H1 (cell line): ENCODE measurements around the gene NSUN4. TPM values are rescaled to one million over a fixed set of nuclear protein-coding genes. Genes with fewer than 3 reads are reported as not detected.

Experiments
- CTCF ChIA-PET: fragments of 300-600 bp; sonication (Branson Sonifier 250); formaldehyde crosslinking; loops from one replicate; lab custom pipeline; 2021; ENCODE audit not compliant: partially characterized antibody; lab: Charles Lee
- POLR2A ChIA-PET: fragments of 300-600 bp; sonication (Branson Sonifier 250); formaldehyde crosslinking; loops from one replicate; lab custom pipeline; 2021; ENCODE audit warnings: inconsistent platforms; ENCODE audit not compliant: partially characterized antibody; lab: Charles Lee
- DNase-seq, 2 experiments: peaks; one replicate each; pipeline versions ENCODE4 v3.0.0 to v3.0.0-alpha.2; 2010 to 2022; ENCODE audit warnings: low spot score in 2 of 2, low read depth in 1 of 2, mixed read lengths in 1 of 2
- FAIRE-seq: peaks from 2 replicates; lab custom pipeline; 2011; peaks lifted over from hg19 to GRCh38; lab: Jason Lieb, UNC
- H2AFZ ChIP-seq: 2 replicates; pipeline ENCODE4 v1.8.1; 2012; ENCODE audit warnings: low read length, inconsistent platforms
- H2AK5ac ChIP-seq: 2 replicates; pipeline ENCODE4 v1.6.1; 2013; ENCODE audit warnings: low read depth, low read length
- H2BK120ac ChIP-seq: replicated peaks from 2 replicates; pipeline ENCODE3; 2013; ENCODE audit warnings: low read depth, low read length, inconsistent platforms
- H2BK12ac ChIP-seq: 2 replicates; pipeline ENCODE4 v1.6.1; 2013; ENCODE audit warnings: low read depth, low read length
- H2BK15ac ChIP-seq: 2 replicates; pipeline ENCODE4 v1.6.1; 2013; ENCODE audit warnings: low read length
- H2BK20ac ChIP-seq: 2 replicates; pipeline ENCODE4 v1.6.1; 2013; ENCODE audit warnings: low read length
- H2BK5ac ChIP-seq: 2 replicates; pipeline ENCODE4 v1.6.1; 2013; ENCODE audit warnings: low read depth, low read length
- H3K14ac ChIP-seq: 2 replicates; pipeline ENCODE4 v1.6.1; 2013; ENCODE audit warnings: inconsistent platforms; ENCODE audit not compliant: insufficient read length
- H3K18ac ChIP-seq: 2 replicates; pipeline ENCODE4 v1.6.1; 2013; ENCODE audit warnings: low read length; ENCODE audit errors: extremely low read depth
- H3K23ac ChIP-seq: 2 replicates; pipeline ENCODE4 v1.6.1; 2013; ENCODE audit warnings: inconsistent platforms; ENCODE audit not compliant: insufficient read length
- H3K23me2 ChIP-seq: 2 replicates; pipeline ENCODE4 v1.6.1; 2013; ENCODE audit warnings: low read depth, low read length
- H3K27ac ChIP-seq: 2 replicates; pipeline ENCODE4 v1.6.1; 2011; ENCODE audit warnings: low read depth, low read length, inconsistent platforms
- H3K27me3 ChIP-seq, 4 experiments: replicated peaks in 1 of 4; 1 replicate in 1 of 4; 2 replicates in 3 of 4; pipeline versions ENCODE4 v1.6.1 to v1.8.1; 2011 to 2013; ENCODE audit warnings: low read length in 3 of 4, mild to moderate bottlenecking in 3 of 4, inconsistent platforms in 2 of 4, mixed read lengths in 2 of 4, moderate library complexity in 1 of 4; ENCODE audit not compliant: control insufficient read depth in 3 of 4, insufficient read depth in 3 of 4; ENCODE audit errors: extremely low read depth in 1 of 4
- H3K36me3 ChIP-seq, 4 experiments: 2 replicates each; pipeline versions ENCODE4 v1.6.1 to v1.8.1; 2011 to 2013; ENCODE audit warnings: mild to moderate bottlenecking in 4 of 4, low read length in 3 of 4, moderate library complexity in 2 of 4, control low read depth in 1 of 4, inconsistent platforms in 1 of 4; ENCODE audit not compliant: insufficient read depth in 4 of 4, control insufficient read depth in 2 of 4
- H3K4ac ChIP-seq: replicated peaks from 2 replicates; pipeline ENCODE3; 2013; ENCODE audit warnings: low read length, low read depth, mixed read lengths, inconsistent platforms; ENCODE audit not compliant: insufficient read length
- H3K4me1 ChIP-seq, 4 experiments: replicated peaks in 1 of 4; 1 replicate in 1 of 4; 2 replicates in 3 of 4; pipeline versions ENCODE4 v1.6.1 to v1.8.1; 2011 to 2013; ENCODE audit warnings: low read length in 3 of 4, inconsistent platforms in 2 of 4, mixed read lengths in 1 of 4; ENCODE audit not compliant: insufficient read depth in 4 of 4, control insufficient read depth in 3 of 4
- H3K4me2 ChIP-seq, 2 experiments: 2 replicates each; pipeline versions ENCODE4 v1.6.1 to v1.8.1; 2011 to 2013; ENCODE audit warnings: low read depth in 2 of 2, low read length in 2 of 2, control low read depth in 1 of 2, inconsistent platforms in 1 of 2, mild to moderate bottlenecking in 1 of 2; ENCODE audit not compliant: insufficient read depth in 1 of 2
- H3K4me3 ChIP-seq, 4 experiments: fragments of 200-600, 300-600 bp in 1 of 4; sonication (generic), shearing (Covaris generic), sonication (Bioruptor Twin) in 1 of 4; 2 replicates each; pipeline versions ENCODE4 v1.5.1 to v1.8.1; 2011 to 2016; ENCODE audit warnings: low read length in 4 of 4, low read depth in 3 of 4, control low read depth in 2 of 4, inconsistent platforms in 2 of 4, mild to moderate bottlenecking in 2 of 4, mixed read lengths in 1 of 4, moderate library complexity in 1 of 4; ENCODE audit not compliant: insufficient read depth in 2 of 4; ENCODE audit errors: extremely low read depth in 1 of 4
- H3K56ac ChIP-seq: replicated peaks from 2 replicates; pipeline ENCODE3; 2013; ENCODE audit warnings: low read depth, mild to moderate bottlenecking, mixed read lengths, low read length, inconsistent platforms; ENCODE audit not compliant: insufficient read length
- H3K79me1 ChIP-seq: 2 replicates; pipeline ENCODE4 v1.6.1; 2013; ENCODE audit warnings: low read depth, low read length, control low read depth
- H3K79me2 ChIP-seq, 2 experiments: 2 replicates each; pipeline versions ENCODE4 v1.6.1 to v1.8.1; 2012 to 2013; ENCODE audit warnings: low read length in 2 of 2, mild to moderate bottlenecking in 2 of 2, inconsistent platforms in 1 of 2; ENCODE audit not compliant: insufficient read depth in 2 of 2, control insufficient read depth in 1 of 2
- H3K9ac ChIP-seq, 4 experiments: replicated peaks in 1 of 4; 1 replicate in 1 of 4; 2 replicates in 3 of 4; pipeline versions ENCODE4 v1.6.1 to v1.8.1; 2011 to 2013; ENCODE audit warnings: low read depth in 3 of 4, low read length in 3 of 4, control low read depth in 2 of 4, mild to moderate bottlenecking in 2 of 4, moderate library complexity in 2 of 4, inconsistent platforms in 1 of 4; ENCODE audit errors: extremely low read depth in 1 of 4
- H3K9me3 ChIP-seq, 2 experiments: 2 replicates each; pipeline versions ENCODE4 v1.6.1 to v1.8.1; 2012 to 2013; ENCODE audit warnings: mild to moderate bottlenecking in 2 of 2, moderate library complexity in 2 of 2, control low read depth in 1 of 2, inconsistent platforms in 1 of 2, low read depth in 1 of 2, low read length in 1 of 2, mixed read lengths in 1 of 2; ENCODE audit not compliant: insufficient read depth in 2 of 2
- H4K20me1 ChIP-seq, 2 experiments: replicated peaks in 1 of 2; 2 replicates each; pipeline versions ENCODE3 to v1.8.1; 2011 to 2013; ENCODE audit warnings: inconsistent platforms in 2 of 2, low read length in 2 of 2, mild to moderate bottlenecking in 1 of 2; ENCODE audit not compliant: insufficient read depth in 2 of 2, control insufficient read depth in 1 of 2
- H4K5ac ChIP-seq: 2 replicates; pipeline ENCODE4 v1.6.1; 2013; ENCODE audit warnings: low read length, low read depth, mixed read lengths, inconsistent platforms; ENCODE audit not compliant: insufficient read length
- H4K8ac ChIP-seq: 2 replicates; pipeline ENCODE4 v1.8.0; 2013; ENCODE audit warnings: mild to moderate bottlenecking, moderate library complexity, low read length, inconsistent platforms; ENCODE audit not compliant: insufficient read depth; ENCODE audit errors: extremely low read depth
- H4K91ac ChIP-seq: replicated peaks from 2 replicates; pipeline ENCODE3; 2013; ENCODE audit warnings: low read length, mixed read lengths, inconsistent platforms; ENCODE audit not compliant: insufficient read length
- MAX ChIP-seq: IDR thresholded peaks from 2 replicates; pipeline ENCODE4 v1.6.1; 2012; ENCODE audit warnings: inconsistent platforms
- RFX5 ChIP-seq: IDR thresholded peaks from 2 replicates; pipeline ENCODE4 v1.6.1; 2011; ENCODE audit warnings: low read depth, low read length, improper control_type of control experiment, borderline replicate concordance
- SIN3A ChIP-seq, 2 experiments: IDR thresholded peaks in 1 of 2; conservative IDR thresholded peaks in 1 of 2; 2 replicates each; pipeline ENCODE4 v1.6.1; 2011 to 2012; ENCODE audit warnings: low read length in 2 of 2, improper control_type of control experiment in 1 of 2, low read depth in 1 of 2, mild to moderate bottlenecking in 1 of 2
- TAF7 ChIP-seq: optimal IDR thresholded peaks from 2 replicates; pipeline ENCODE3; 2011; ENCODE audit warnings: low read depth, mild to moderate bottlenecking, inconsistent platforms, low read length, moderate library complexity, borderline replicate concordance
- WGBS, 2 experiments: shearing (Covaris generic) in 1 of 2; methylation state at CpG; one replicate each; pipeline versions ENCODE4 v1.1.6 to v1.1.7; 2013 to 2015; ENCODE audit warnings: low lambda C conversion rate in 2 of 2, mixed read lengths in 2 of 2, inconsistent platforms in 1 of 2, low coverage in 1 of 2, missing lambda C conversion rate in 1 of 2; ENCODE audit not compliant: insufficient replicate concordance in 2 of 2, insufficient coverage in 1 of 2, insufficient read length in 1 of 2; ENCODE audit errors: extremely low coverage in 1 of 2, missing lambda C conversion rate in 1 of 2; 5-methylcytosine and 5-hydroxymethylcytosine counted together
- polyA plus RNA-seq, 7 experiments: library from polyadenylated mRNA; depleted of rRNA in 3 of 7; stranded (reverse) in 5 of 7; unstranded in 2 of 7; fragments of >200 nt in 5 of 7; fragments of 200-250 nt in 2 of 7; gene quantifications; 1 replicate in 5 of 7; 2 replicates in 1 of 7; 4 replicates in 1 of 7; pipeline versions ENCODE4 v1.2.1 to v1.2.3, GENCODE V29; 2011 to 2013; ENCODE audit warnings: missing spikeins in 2 of 7, mixed read lengths in 2 of 7
- total RNA-seq: library from RNA; stranded (reverse); fragmentation: NEBNext Ultra II Directional; extraction: Animal tissue kit (Norgen Biotek cat#: 25700); gene quantifications from 2 replicates; pipeline ENCODE4 v1.2.1, GENCODE V29; 2021

NSUN4 gene
- total and polyA plus RNA-seq, 2 of the 8 experiments (the other 6 are each of a cell fraction or from before 2014, with no cell fraction given) = 9.7 to 15.7 TPM

GRCh38 chr1:46335081-46335480, 5.5 kb upstream of the NSUN4 start:
- no peak overlapping the region for H2BK20ac ChIP-seq
- no peaks in the 10 kb centered on the region for H3K9me3 ChIP-seq
- no peak overlapping the region for H3K18ac ChIP-seq
- H3K14ac ChIP-seq = no peak overlapping the region
- TF ChIP-seq MAX = no peak
- TF ChIP-seq SIN3A (conservative IDR thresholded peaks at IDR 0.05 in 1 of 2, IDR thresholded peaks at IDR 0.05 in 1 of 2; ENCODE audit: low read depth in 1 of 2, low read length in 2 of 2) = no peak
- TF ChIP-seq RFX5 = no peak
- no peak for TF ChIP-seq TAF7
- TF ChIP-seq, all 59 proteins: peak for 0
- Histone ChIP-seq H3K36me3 (no peaks in the 10 kb centered on the region), H2BK5ac (no peak overlapping the region), H4K91ac (no peak overlapping the region), H3K4ac (no peak overlapping the region), H3K4me1 (no peaks in the 10 kb centered on the region), H4K8ac (no peak overlapping the region), H2BK12ac (no peak overlapping the region), H3K79me2 (no peaks in the 10 kb centered on the region), H3K56ac (no peak overlapping the region), H2BK120ac (no peak overlapping the region), H2BK15ac (no peak overlapping the region), H2AFZ (no peak overlapping the region), H3K27me3 (no peaks in the 10 kb centered on the region), H2AK5ac (no peak overlapping the region), H3K23me2 (0 out of 2 replicates have a peak, but pooled peaks cover under 1% of the 10 kb centered on the region), H3K9ac (no peak overlapping the region), H4K20me1 (no peaks in the 10 kb centered on the region), H3K4me2 (no peak overlapping the region), H3K4me3 (no peak overlapping the region), H3K23ac (no peak overlapping the region), H4K5ac (no peak overlapping the region), H3K79me1 (no peaks in the 10 kb centered on the region), H3K27ac (no peak overlapping the region)
- 96% methylated on average over 3 of the region's 3 CpGs; no CpG with 5 or more reads in 1 of the 2 experiments for WGBS, 2 experiments
- no peak for DNase-seq
- ChIA-PET CTCF (interaction anchor here (0.7 to 4.2 kb wide), 5 partner anchors 13 to 31 kb away, joined by 3 to 54 read pairs (median 3); no protein-coding TSS in a partner anchor), POLR2A (interaction anchor here (0.8 to 1.6 kb wide), 3 partner anchors 17 to 32 kb away, joined by 3 to 6 read pairs (median 3); no protein-coding TSS in a partner anchor)
- FAIRE-seq = no peak
